ENCODE measurements around the gene AEBP2. TPM values are rescaled to one million over a fixed set of nuclear protein-coding genes. Genes with fewer than 3 reads are reported as not detected.

Gene AEBP2
- total and polyA plus RNA-seq, 2 donors (not counting 3 experiments of a cell fraction or from before 2014, with no cell fraction given) = 8.8 to 42.2 TPM

DNA sequence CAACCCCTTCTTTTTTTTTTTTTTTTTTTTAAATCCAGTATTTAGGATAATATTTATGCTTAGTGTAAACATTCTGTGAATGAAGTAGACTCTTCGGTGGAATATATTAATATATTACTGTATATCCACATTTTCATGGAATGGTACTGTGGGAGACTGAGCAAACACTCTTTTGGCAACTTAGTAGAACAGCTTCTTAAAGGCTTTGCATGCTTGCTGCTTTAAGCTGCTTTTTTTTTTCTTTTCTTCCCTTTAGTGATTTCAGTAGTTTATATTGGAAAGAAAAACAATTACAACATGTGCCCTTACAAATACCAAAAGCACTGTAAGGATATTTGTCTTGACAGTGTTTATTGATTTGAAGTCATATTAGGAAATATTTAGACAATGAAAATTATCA is 78.9 kb downstream of the AEBP2 start:
- CTCF ChIA-PET = no interaction called here
- Histone ChIP-seq H3K4me3 (replicated peaks in 1 of 3; ENCODE audit: insufficient read depth in 1 of 3, low read depth in 1 of 3, low read length in 3 of 3) (no peak overlapping the region), H3K9me3 (replicated peaks; ENCODE audit: control insufficient read depth, insufficient read depth, low read length) (no peaks in the 10 kb centered on the region), H3K9me1 (replicated peaks; ENCODE audit: control insufficient read depth, extremely low read depth, insufficient read depth, low read length) (no peaks in the 10 kb centered on the region), H3K27me3 (ENCODE audit: control insufficient read depth in 2 of 2, insufficient read depth in 2 of 2, low read length in 2 of 2) (no peaks in the 10 kb centered on the region), H3K4me1 (ENCODE audit: control insufficient read depth, extremely low read depth, insufficient read depth, low read length) (no peaks in the 10 kb centered on the region), H2AFZ (ENCODE audit: low read depth, low read length) (no peak overlapping the region), H3K4me2 (ENCODE audit: insufficient read depth, low read length) (no peak overlapping the region), H3K9ac (replicated peaks; ENCODE audit: extremely low read depth, insufficient read depth, low read length) (no peak overlapping the region), H3K36me3 (ENCODE audit: control insufficient read depth in 2 of 2, extremely low read depth in 1 of 2, insufficient read depth in 2 of 2, low read length in 2 of 2) (peaks cover 3 to 7% of the 10 kb centered on the region in 2 experiments), H3K79me2 (ENCODE audit: control insufficient read depth, insufficient read depth, low read length) (no peaks in the 10 kb centered on the region), H4K20me1 (replicated peaks; ENCODE audit: control insufficient read depth, extremely low read depth, insufficient read depth, low read length) (no peaks in the 10 kb centered on the region), H3K27ac (ENCODE audit: insufficient read depth, low read depth, low read length) (no peak overlapping the region)
- no peak for TF ChIP-seq POLR2A (IDR thresholded peaks at IDR 0.05; ENCODE audit: low read depth, low read length)
- no peak for TF ChIP-seq GATA2 (IDR thresholded peaks at IDR 0.05; ENCODE audit: insufficient read depth, insufficient read length, low read depth, low read length)
- no peak for TF ChIP-seq JUN (IDR thresholded peaks at IDR 0.05; ENCODE audit: borderline replicate concordance, insufficient read depth, insufficient read length, low read depth)
- no peak for TF ChIP-seq POLR2AphosphoS5 (IDR thresholded peaks at IDR 0.05; ENCODE audit: insufficient read depth, low read depth, low read length)
- no peak for TF ChIP-seq FOS (IDR thresholded peaks at IDR 0.05; ENCODE audit: borderline replicate concordance, insufficient read depth, low read length)
- TF ChIP-seq, protein P1, sequence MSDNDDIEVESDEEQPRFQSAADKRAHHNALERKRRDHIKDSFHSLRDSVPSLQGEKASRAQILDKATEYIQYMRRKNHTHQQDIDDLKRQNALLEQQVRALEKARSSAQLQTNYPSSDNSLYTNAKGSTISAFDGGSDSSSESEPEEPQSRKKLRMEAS (IDR thresholded peaks at IDR 0.05; ENCODE audit: insufficient read depth, insufficient read length) = no peak
- TF ChIP-seq, protein P2, sequence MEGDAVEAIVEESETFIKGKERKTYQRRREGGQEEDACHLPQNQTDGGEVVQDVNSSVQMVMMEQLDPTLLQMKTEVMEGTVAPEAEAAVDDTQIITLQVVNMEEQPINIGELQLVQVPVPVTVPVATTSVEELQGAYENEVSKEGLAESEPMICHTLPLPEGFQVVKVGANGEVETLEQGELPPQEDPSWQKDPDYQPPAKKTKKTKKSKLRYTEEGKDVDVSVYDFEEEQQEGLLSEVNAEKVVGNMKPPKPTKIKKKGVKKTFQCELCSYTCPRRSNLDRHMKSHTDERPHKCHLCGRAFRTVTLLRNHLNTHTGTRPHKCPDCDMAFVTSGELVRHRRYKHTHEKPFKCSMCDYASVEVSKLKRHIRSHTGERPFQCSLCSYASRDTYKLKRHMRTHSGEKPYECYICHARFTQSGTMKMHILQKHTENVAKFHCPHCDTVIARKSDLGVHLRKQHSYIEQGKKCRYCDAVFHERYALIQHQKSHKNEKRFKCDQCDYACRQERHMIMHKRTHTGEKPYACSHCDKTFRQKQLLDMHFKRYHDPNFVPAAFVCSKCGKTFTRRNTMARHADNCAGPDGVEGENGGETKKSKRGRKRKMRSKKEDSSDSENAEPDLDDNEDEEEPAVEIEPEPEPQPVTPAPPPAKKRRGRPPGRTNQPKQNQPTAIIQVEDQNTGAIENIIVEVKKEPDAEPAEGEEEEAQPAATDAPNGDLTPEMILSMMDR (IDR thresholded peaks at IDR 0.05; ENCODE audit: extremely low read depth in 1 of 2, insufficient read depth in 1 of 2, low read depth in 1 of 2, low read length in 2 of 2) = no peak
- no peak for TF ChIP-seq MYC (IDR thresholded peaks at IDR 0.05; ENCODE audit: low read depth, low read length)
- no peak for TF ChIP-seq EZH2 (IDR thresholded peaks at IDR 0.05; ENCODE audit: borderline replicate concordance, low read depth, low read length, severe bottlenecking)
- POLR2A ChIA-PET = no interaction called here
- intact Hi-C loops (cut with micrococcal nuclease) = no loop called here
- dilution Hi-C loops (cut with MboI; ENCODE audit: extremely low pct_ligation_motif_present, low sequenced_read_pairs) = no loop called here
- no peak for FAIRE-seq
- no TSS peak for BruUV-seq (replicated peaks)
- DNase-seq (ENCODE audit: low read depth, low spot score) = no peak

Data from endothelial cell of umbilical vein (primary cell).